Measurements from ENCODE around the gene ARHGAP24. TPM values are rescaled to one million over a fixed set of nuclear protein-coding genes. Genes with fewer than 3 reads are reported as not detected.

Gene ARHGAP24
- total and polyA plus RNA-seq, 8 donors, result 22.0 to 35.0 (median 25.8) TPM

DNA sequence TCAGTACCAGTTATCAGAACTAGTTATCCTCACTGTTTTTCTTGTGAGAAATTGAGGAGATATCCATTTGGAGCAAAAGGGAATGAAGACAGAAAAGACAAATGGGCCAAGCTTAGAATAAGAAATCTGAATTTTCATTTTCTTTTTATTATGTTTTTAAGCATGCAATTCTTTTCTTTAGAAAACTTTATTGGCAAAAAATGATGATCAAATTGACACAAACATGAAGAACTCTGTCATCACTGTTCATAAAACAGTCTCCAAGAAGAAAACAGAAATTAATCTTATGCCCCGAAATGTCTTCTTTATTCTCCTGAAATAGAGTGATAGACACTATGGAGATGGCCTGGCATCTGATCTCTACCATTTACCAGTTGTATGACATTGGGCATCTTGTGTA, 139.0 kb downstream of the ARHGAP24 start:
- Histone ChIP-seq H3K36me3 (no peaks in the 10 kb centered on the region), H3K27ac (no peak overlapping the region), H3K4me1 (no peaks in the 10 kb centered on the region), H3K9me3 (peaks cover 0 to 2% of the 10 kb centered on the region in 2 donors), H3K4me3 (no peak overlapping the region), H3K27me3 (no peaks in the 10 kb centered on the region)
- intact Hi-C loops (cut with DNase I), result no loop called here
- DNase-seq (no peak), ATAC-seq (no peak)
- TF ChIP-seq, protein P1, sequence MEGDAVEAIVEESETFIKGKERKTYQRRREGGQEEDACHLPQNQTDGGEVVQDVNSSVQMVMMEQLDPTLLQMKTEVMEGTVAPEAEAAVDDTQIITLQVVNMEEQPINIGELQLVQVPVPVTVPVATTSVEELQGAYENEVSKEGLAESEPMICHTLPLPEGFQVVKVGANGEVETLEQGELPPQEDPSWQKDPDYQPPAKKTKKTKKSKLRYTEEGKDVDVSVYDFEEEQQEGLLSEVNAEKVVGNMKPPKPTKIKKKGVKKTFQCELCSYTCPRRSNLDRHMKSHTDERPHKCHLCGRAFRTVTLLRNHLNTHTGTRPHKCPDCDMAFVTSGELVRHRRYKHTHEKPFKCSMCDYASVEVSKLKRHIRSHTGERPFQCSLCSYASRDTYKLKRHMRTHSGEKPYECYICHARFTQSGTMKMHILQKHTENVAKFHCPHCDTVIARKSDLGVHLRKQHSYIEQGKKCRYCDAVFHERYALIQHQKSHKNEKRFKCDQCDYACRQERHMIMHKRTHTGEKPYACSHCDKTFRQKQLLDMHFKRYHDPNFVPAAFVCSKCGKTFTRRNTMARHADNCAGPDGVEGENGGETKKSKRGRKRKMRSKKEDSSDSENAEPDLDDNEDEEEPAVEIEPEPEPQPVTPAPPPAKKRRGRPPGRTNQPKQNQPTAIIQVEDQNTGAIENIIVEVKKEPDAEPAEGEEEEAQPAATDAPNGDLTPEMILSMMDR (IDR thresholded peaks at IDR 0.05), result no peak

DNA sequence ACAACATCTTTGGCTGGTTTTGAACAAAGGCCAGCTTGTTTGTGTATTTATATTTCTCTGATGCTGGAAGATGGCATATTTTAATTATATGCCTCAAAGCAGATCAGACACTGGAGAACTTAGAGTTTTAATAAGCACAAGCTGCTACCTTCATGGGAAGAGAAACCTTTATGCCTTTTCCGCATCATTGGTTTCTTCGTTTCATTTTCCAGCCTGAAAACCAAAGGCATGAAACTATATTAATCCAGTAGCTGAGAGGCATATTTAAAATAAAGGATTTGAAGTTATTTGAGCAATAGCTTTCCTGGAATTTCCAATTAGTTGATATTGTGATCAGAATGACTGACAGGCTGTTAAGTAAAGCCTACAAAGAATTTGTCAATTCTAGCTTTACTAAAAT, 141.0 kb downstream of the ARHGAP24 start:
- DNase-seq (no peak), ATAC-seq (no peak)
- no peaks in the 10 kb centered on the region for H3K4me1 ChIP-seq
- H3K36me3 ChIP-seq, result no peaks in the 10 kb centered on the region
- TF ChIP-seq, protein P1 (IDR thresholded peaks at IDR 0.05), result no peak
- no peak overlapping the region for H3K27ac ChIP-seq
- no peaks in the 10 kb centered on the region for H3K27me3 ChIP-seq
- H3K4me3 ChIP-seq, result no peak overlapping the region
- peaks cover 0 to 3% of the 10 kb centered on the region in 2 donors for H3K9me3 ChIP-seq
- intact Hi-C loops (cut with DNase I), result no loop called here

DNA sequence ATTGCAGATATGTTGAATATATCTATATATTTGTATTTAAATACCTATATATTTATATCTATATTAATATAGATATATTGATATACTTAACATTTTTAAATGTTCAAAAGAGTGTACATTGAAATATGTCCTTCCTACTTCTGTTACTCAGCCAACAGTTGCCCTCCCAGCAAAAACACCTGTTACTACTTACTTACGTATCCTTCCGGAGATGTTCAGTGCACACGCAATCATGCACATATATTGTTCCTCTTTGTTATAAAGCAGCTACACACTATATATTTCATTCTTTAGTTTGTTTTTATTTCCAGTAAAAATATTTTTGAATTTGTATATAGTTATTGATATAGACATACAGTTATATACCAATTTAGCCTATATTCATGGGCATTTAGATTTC, 142.3 kb downstream of the ARHGAP24 start:
- Histone ChIP-seq H3K4me1 (no peaks in the 10 kb centered on the region), H3K27ac (no peak overlapping the region), H3K27me3 (no peaks in the 10 kb centered on the region), H3K36me3 (no peaks in the 10 kb centered on the region), H3K9me3 (peaks cover 0 to 6% of the 10 kb centered on the region in 2 donors), H3K4me3 (no peak overlapping the region)
- TF ChIP-seq, protein P1 (IDR thresholded peaks at IDR 0.05), result no peak
- intact Hi-C loops (cut with DNase I), result no loop called here
- DNase-seq, result no peak
- no peak for ATAC-seq

DNA sequence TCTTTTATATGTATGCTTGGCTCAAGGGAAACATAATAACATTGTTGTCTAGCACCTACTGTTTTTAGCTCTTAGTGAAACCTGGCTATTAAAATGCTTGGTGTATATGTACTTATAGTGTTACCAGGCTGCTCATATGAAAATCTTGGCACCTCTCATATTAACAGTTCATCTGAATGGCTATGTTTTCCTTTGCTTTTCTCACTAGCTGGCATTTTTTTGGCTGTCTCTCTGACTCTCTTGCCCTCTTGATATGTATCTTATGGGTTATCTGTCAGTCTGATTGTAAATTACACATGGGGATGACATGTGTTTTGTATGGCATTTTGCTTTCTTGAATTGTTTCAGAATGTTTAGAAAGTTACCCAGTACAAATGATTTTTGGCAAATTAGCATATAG, 158.0 kb downstream of the ARHGAP24 start:
- DNase-seq, result no peak
- Histone ChIP-seq H3K9me3 (peaks cover 0 to 3% of the 10 kb centered on the region in 2 donors), H3K36me3 (no peaks in the 10 kb centered on the region), H3K27me3 (no peaks in the 10 kb centered on the region), H3K4me3 (no peak overlapping the region), H3K27ac (no peak overlapping the region), H3K4me1 (no peaks in the 10 kb centered on the region)
- intact Hi-C loops (cut with DNase I), result no loop called here
- TF ChIP-seq, protein P1 (IDR thresholded peaks at IDR 0.05), result no peak
- ATAC-seq, result no peak

DNA sequence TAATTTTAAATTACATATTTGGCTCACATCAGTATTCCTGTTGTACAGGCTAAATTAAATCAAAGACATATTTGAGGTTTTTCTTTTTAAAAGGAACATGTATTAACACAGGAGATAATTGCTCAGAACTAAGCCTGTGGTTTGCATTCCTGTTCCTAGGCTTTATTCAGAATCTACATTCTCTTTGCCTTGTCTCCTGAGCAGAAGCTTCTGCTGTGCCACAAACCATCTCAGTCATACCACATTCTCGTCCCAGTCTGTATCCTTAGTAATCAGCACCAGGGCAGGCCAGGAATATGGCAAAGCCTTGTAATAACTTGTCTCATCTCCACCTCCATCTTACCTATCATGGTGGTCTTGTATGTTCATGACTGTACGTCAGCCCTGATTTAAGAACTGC, 162.8 kb downstream of the ARHGAP24 start:
- intact Hi-C loops (cut with DNase I), result no loop called here
- no peak for ATAC-seq
- TF ChIP-seq, protein P1 (IDR thresholded peaks at IDR 0.05), result no peak

More for the DNA sequence above, 162.8 kb downstream of the ARHGAP24 start:
- Histone ChIP-seq H3K27me3 (no peaks in the 10 kb centered on the region), H3K27ac (no peak overlapping the region), H3K4me1 (no peaks in the 10 kb centered on the region), H3K4me3 (no peak overlapping the region), H3K9me3 (no peaks in the 10 kb centered on the region), H3K36me3 (no peaks in the 10 kb centered on the region)
- no peak for DNase-seq
